Dendritic cell treated with granulocyte-macrophage colony-stimulating factor and Interleukin-4, amounts not matched to agents 40 ng/mL and 50 ng/mL, for 4 days (primary cell): ENCODE measurements around the gene THBS1.
A peak's percentile ranks its signal among the peaks of the same experiment; 100 is the strongest.

ENCODE experiments used
- H3K27ac Mint-ChIP-seq: one replicate; pipeline ENCODE4 v1.8.0; 2022; ENCODE audit warnings: mild to moderate bottlenecking, mixed read lengths
- H3K27me3 Mint-ChIP-seq: one replicate; pipeline ENCODE4 v1.8.0; 2022; ENCODE audit warnings: mild to moderate bottlenecking, mixed read lengths
- H3K36me3 Mint-ChIP-seq: one replicate; pipeline ENCODE4 v1.8.0; 2022; ENCODE audit warnings: low read depth, mixed read lengths
- H3K4me1 Mint-ChIP-seq: one replicate; pipeline ENCODE4 v1.8.0; 2022; ENCODE audit warnings: low read depth, mixed read lengths
- H3K4me3 Mint-ChIP-seq: one replicate; pipeline ENCODE4 v1.8.0; 2022; ENCODE audit warnings: mild to moderate bottlenecking, moderate library complexity, mixed read lengths
- H3K9me3 Mint-ChIP-seq: one replicate; pipeline ENCODE4 v1.8.0; 2022; ENCODE audit warnings: mixed read lengths
- intact Hi-C: fragments of 100-400 bp; cut with micrococcal nuclease; formaldehyde crosslinking; loops from one replicate; pipeline ENCODE4 v1.15.0; 2022

The THBS1 gene

DNA sequence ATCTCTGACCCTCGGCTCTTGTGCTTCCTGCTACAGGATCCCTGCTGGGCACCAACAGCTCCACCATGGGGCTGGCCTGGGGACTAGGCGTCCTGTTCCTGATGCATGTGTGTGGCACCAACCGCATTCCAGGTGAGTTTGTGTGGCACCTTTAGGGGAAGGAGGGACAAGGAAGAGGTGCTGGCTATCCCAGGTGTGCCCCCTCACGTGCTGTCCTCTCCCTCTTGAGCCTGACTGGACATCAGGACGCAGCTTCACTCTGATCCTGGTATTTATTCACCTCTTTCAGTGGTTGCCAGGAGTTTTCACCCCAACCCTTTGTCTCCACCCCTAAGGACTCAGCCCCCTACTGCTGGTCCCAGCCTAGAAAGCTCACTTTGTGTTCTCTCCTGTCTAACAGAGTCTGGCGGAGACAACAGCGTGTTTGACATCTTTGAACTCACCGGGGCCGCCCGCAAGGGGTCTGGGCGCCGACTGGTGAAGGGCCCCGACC is 960 bp downstream of the THBS1 start:
- no peaks in the 10 kb centered on the region for H3K9me3 Mint-ChIP-seq
- intact Hi-C loops = loop anchor here (2.0 to 5.0 kb wide), 3 partner anchors 175 to 765 kb away; no protein-coding TSS in a partner anchor
- H3K4me1 Mint-ChIP-seq = peaks cover 23% of the 10 kb centered on the region
- H3K27ac Mint-ChIP-seq = no peak overlapping the region
- peaks cover 40% of the 10 kb centered on the region for H3K27me3 Mint-ChIP-seq
- no peaks in the 10 kb centered on the region for H3K36me3 Mint-ChIP-seq
- H3K4me3 Mint-ChIP-seq = peak overlapping the region; percentile 72

GRCh38 chr15:39582286-39582976 is 1.6 kb downstream of the THBS1 start:
- intact Hi-C loops = loop anchor here (5.0 kb wide), 2 partner anchors 175 to 455 kb away; no protein-coding TSS in a partner anchor
- Mint-ChIP-seq H3K4me3 (no peak overlapping the region), H3K4me1 (peaks cover 23% of the 10 kb centered on the region), H3K9me3 (no peaks in the 10 kb centered on the region), H3K36me3 (no peaks in the 10 kb centered on the region), H3K27me3 (peaks cover 38% of the 10 kb centered on the region), H3K27ac (no peak overlapping the region)

DNA sequence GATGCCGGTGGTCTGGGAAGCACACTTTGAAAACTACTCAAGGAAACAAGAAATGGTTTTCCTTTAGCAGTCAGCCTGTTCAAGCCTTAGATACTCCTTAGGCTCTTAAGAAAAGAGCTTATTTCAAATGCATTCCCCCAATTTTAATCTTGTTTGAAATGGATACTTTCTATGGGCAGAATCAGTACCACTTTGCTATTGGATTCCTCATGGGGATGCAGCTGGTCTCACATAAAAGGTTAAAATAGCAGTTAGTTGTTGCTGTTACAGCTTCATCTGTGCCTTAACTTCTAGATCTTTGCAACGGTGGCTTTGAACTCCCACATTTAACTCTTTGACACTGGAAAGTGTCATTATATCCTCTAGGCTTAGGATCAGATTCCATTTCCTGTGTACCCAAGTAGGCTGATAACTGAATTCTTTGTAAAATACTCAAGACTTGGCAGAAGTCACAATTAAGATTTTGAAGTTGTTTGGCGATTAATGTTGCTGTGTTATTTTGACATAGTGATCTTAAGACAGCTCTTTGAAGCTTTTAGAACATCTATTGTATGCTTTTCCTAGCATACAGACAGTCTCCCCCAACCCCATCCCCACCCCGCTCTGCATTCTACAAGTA is 2.2 kb downstream of the THBS1 start:
- peaks cover 38% of the 10 kb centered on the region for H3K27me3 Mint-ChIP-seq

DNA sequence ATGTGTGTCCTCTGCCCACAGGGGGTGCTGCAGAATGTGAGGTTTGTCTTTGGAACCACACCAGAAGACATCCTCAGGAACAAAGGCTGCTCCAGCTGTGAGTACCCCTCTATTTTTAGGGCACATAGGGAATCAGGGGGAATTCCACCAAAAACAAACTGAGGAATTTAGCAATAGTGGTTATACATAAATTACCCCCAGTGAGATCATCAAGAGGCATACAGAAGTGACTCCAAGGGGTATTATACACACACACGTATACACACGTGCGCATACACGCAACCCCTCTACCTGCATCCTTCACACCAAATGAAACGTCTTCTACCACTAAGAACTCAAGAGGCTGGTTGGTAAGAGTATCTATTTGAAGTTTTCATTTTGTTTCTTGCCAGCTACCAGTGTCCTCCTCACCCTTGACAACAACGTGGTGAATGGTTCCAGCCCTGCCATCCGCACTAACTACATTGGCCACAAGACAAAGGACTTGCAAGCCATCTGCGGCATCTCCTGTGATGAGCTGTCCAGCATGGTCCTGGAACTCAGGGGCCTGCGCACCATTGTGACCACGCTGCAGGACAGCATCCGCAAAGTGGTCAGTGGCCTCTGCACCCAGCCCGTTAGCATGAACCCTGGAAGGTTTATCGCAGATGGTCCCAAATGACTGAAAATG is 2.9 kb downstream of the THBS1 start:
- H3K27ac Mint-ChIP-seq = no peak overlapping the region
- intact Hi-C loops = loop anchor here (5.0 kb wide), 2 partner anchors 174 to 456 kb away; no protein-coding TSS in a partner anchor
- peaks cover 23% of the 10 kb centered on the region for H3K4me1 Mint-ChIP-seq
- H3K36me3 Mint-ChIP-seq = peaks cover under 1% of the 10 kb centered on the region
- H3K4me3 Mint-ChIP-seq = no peak overlapping the region
- H3K9me3 Mint-ChIP-seq = no peaks in the 10 kb centered on the region
- H3K27me3 Mint-ChIP-seq = peaks cover 38% of the 10 kb centered on the region

More for the DNA sequence above, 2.2 kb downstream of the THBS1 start:
- Mint-ChIP-seq H3K9me3 (no peaks in the 10 kb centered on the region), H3K27ac (no peak overlapping the region), H3K36me3 (no peaks in the 10 kb centered on the region), H3K4me1 (peaks cover 23% of the 10 kb centered on the region), H3K4me3 (no peak overlapping the region)
- intact Hi-C loops = loop anchor here (5.0 kb wide), 2 partner anchors 174 to 456 kb away; no protein-coding TSS in a partner anchor

DNA sequence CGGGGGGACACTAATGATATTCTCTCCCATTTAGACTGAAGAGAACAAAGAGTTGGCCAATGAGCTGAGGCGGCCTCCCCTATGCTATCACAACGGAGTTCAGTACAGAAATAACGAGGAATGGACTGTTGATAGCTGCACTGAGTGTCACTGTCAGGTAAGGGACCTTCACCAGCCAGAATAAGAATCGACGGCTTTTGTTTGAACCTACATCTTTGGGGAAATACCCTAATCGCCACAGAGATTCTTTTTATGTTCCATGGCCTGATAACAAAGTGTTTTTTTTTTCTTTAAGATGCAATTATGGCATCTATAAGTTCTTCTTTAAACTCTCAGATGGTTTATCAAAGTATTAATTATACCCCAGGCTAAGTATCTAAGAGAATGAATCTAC is 3.4 kb downstream of the THBS1 start:
- no peak overlapping the region for H3K4me3 Mint-ChIP-seq
- H3K4me1 Mint-ChIP-seq = peaks cover 23% of the 10 kb centered on the region
- peaks cover 35% of the 10 kb centered on the region for H3K27me3 Mint-ChIP-seq
- no peak overlapping the region for H3K27ac Mint-ChIP-seq
- intact Hi-C loops = loop anchor here (5.0 kb wide), 2 partner anchors 173 to 457 kb away; no protein-coding TSS in a partner anchor
- peaks cover 6% of the 10 kb centered on the region for H3K36me3 Mint-ChIP-seq
- no peaks in the 10 kb centered on the region for H3K9me3 Mint-ChIP-seq

GRCh38 chr15:39584662-39585388 is 3.9 kb downstream of the THBS1 start:
- Mint-ChIP-seq H3K36me3 (peaks cover 12% of the 10 kb centered on the region), H3K27me3 (peaks cover 31% of the 10 kb centered on the region), H3K27ac (no peak overlapping the region), H3K9me3 (no peaks in the 10 kb centered on the region), H3K4me1 (peaks cover 20% of the 10 kb centered on the region), H3K4me3 (no peak overlapping the region)
- intact Hi-C loops = loop anchor here (5.0 kb wide), 2 partner anchors 172 to 458 kb away; no protein-coding TSS in a partner anchor

DNA sequence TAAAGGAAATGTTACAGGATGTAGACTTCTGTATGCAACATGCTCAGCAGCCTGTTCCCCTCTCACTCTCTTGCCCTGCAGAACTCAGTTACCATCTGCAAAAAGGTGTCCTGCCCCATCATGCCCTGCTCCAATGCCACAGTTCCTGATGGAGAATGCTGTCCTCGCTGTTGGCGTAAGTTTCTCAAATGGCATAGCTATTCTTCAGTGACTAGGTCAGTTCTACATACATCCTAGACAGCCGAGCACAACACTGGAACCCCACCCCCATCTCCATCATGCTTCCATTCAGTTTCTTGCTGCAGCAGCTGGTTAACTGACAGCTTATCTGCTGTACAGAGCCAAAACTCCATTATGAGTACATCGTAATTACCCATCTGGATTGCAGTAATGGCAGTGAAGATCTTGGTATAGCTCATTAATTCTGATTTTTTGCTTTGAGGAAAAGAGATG is 4.5 kb downstream of the THBS1 start:
- no peaks in the 10 kb centered on the region for H3K9me3 Mint-ChIP-seq
- H3K27ac Mint-ChIP-seq = no peak overlapping the region
- H3K36me3 Mint-ChIP-seq = peaks cover 16% of the 10 kb centered on the region
- intact Hi-C loops = no loop called here
- H3K4me1 Mint-ChIP-seq = peaks cover 18% of the 10 kb centered on the region
- no peak overlapping the region for H3K4me3 Mint-ChIP-seq
- peaks cover 29% of the 10 kb centered on the region for H3K27me3 Mint-ChIP-seq

DNA sequence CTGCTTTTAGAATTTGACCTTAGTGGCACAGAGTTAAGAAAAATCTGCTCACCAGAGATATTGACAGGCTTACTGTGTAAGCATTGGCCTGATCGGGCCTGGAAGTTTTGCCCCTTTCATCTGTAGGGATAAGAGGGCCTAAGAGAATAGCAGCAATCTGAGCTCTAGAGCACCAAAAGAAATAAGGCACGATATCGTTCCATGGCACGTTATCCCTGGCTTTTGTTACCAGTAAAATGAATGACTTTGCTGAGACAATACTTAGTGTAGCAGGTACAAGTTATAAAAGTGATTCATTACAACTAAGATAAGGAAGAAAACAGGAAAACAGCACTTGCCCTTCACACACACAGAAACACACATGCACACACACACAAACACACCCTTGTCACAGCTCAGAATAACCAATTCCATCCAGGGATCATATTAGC is 5.0 kb downstream of the THBS1 start:
- Mint-ChIP-seq H3K4me1 (peaks cover 17% of the 10 kb centered on the region), H3K36me3 (peaks cover 17% of the 10 kb centered on the region), H3K27ac (no peak overlapping the region), H3K9me3 (no peaks in the 10 kb centered on the region), H3K4me3 (no peak overlapping the region), H3K27me3 (peaks cover 25% of the 10 kb centered on the region)
- intact Hi-C loops = no loop called here

- no peak overlapping the region for H3K4me3 Mint-ChIP-seq
- no peaks in the 10 kb centered on the region for H3K9me3 Mint-ChIP-seq
- H3K27ac Mint-ChIP-seq = no peak overlapping the region
- peaks cover 22% of the 10 kb centered on the region for H3K36me3 Mint-ChIP-seq
- peaks cover 11% of the 10 kb centered on the region for H3K4me1 Mint-ChIP-seq
- intact Hi-C loops = no loop called here
- peaks cover 18% of the 10 kb centered on the region for H3K27me3 Mint-ChIP-seq
These were observed 5.7 kb downstream of the THBS1 start for GRCh38 chr15:39586387-39587095.

- H3K36me3 Mint-ChIP-seq = peaks cover 22% of the 10 kb centered on the region
- peaks cover 11% of the 10 kb centered on the region for H3K27me3 Mint-ChIP-seq
- intact Hi-C loops = no loop called here
- no peak overlapping the region for H3K27ac Mint-ChIP-seq
- no peak overlapping the region for H3K4me3 Mint-ChIP-seq
- H3K9me3 Mint-ChIP-seq = no peaks in the 10 kb centered on the region
- H3K4me1 Mint-ChIP-seq = peaks cover 7% of the 10 kb centered on the region
These were observed 6.3 kb downstream of the THBS1 start for GRCh38 chr15:39587096-39587721.

DNA sequence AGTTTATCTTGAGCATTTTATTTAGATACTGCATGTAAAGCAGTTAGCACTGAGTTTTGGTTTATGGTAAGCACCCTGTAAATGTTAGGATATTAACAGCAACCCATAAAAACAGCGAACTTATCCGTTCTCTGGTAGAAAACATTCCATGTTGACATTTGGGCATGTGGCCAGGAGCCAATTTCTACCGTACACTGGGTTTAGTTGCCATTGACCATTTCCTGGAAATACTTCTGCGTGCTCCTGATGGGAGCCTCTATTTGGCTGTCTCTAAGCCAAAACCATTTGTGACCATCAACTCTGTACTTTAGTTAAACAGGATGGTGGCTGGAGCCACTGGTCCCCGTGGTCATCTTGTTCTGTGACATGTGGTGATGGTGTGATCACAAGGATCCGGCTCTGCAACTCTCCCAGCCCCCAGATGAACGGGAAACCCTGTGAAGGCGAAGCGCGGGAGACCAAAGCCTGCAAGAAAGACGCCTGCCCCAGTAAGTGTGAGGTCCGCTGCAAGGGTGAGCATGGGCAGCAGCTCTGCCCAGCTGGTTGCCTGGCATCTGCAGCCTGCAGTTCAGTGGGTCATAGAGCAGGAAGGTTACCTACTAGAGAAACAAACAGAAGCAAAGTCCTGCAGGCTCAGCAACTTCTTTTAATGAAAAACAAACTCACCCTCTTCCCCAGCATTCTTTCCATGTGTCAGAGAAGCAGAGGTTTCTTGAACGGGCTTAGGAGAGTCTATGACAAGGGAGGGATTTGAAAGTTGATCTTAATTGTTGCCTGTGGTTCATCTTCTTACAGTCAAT is 7.1 kb downstream of the THBS1 start:
- no peak overlapping the region for H3K27ac Mint-ChIP-seq
- peaks cover 29% of the 10 kb centered on the region for H3K36me3 Mint-ChIP-seq
- H3K4me3 Mint-ChIP-seq = no peak overlapping the region
- peaks cover 4% of the 10 kb centered on the region for H3K27me3 Mint-ChIP-seq
- intact Hi-C loops = no loop called here
- no peaks in the 10 kb centered on the region for H3K9me3 Mint-ChIP-seq
- no peaks in the 10 kb centered on the region for H3K4me1 Mint-ChIP-seq

- Mint-ChIP-seq H3K9me3 (no peaks in the 10 kb centered on the region), H3K27ac (no peak overlapping the region), H3K4me3 (no peak overlapping the region), H3K36me3 (peaks cover 37% of the 10 kb centered on the region), H3K4me1 (no peaks in the 10 kb centered on the region), H3K27me3 (peaks cover 4% of the 10 kb centered on the region)
- intact Hi-C loops = no loop called here
These were observed 7.8 kb downstream of the THBS1 start for GRCh38 chr15:39588531-39589192.
